ENCODE data around the gene NCOA5.

NCOA5 gene

DNA sequence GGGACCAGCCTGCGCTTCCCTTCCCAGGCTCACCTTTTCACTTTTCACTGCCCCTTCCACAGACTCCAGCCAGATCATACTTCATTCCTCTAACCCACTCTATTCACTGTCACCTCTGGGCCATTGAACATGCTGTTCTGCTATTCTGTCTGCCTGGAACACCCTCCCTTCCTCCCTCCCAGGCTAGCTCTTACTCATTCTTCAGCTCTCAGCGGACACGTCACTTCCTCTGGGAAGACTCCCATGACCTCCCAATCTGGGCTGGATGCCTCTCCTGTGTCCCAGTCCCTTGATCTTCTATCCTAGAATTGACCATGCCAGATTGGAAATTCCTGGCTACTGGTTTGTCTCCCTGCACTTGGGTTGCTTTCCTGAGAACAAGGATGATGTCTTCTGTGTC, 55.7 kb downstream of the NCOA5 start:
- DNase-seq: no peak

DNA sequence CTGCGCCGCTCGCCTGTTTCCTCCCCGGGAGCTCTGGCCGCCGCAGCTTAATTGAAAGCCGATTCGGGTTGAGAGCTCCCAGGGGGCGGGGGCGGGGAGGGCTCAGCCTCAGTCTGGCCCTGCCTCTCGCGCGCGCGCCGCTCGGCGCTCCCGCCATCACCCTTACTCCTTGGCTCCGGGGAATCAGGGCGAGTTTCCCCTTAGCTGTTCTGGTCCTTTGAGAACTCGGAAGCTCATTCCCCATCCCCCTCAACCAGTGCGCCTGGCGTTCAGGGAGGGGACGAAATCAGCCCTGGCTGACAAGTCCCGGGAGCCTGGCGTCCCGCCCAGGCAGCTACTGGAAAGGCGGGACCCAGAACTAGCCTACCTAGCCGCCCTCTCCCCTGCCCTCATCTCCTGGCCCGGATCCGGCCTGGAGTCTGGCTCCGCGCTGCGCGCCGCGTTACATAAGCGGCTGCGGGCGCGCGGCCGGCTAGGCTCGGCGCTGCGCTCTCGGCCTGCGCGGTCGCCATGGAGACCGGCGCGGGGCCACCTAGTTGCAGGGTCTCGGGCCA, 58.0 kb downstream of the NCOA5 start:
- DNase-seq: no peak

DNA sequence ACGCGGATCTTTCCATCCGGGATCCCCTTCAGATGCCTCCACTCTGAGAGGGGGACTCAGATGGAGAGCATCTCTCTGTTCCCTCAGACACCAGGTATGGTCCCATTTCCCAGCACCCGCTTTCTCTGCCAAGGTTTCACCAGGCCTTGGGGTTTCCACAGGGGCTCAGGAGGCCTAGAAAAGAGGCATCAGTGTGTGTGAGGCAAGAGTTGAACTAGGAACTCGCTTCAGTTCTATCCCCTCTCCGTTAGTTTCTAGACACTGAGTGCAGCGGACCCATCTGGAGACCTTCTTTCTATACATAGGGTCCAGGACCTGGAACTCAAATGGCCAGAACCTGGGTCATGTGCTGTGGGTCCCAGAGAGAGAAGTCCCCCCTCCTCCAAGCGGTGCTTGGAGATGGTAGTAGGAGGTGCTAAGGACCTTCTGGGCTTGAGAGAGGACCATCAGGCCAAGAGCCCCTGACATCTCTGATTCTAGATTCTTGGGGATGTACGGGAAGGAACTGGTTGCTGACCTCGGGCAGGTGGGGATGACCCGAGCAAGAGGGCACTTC, 58.7 kb downstream of the NCOA5 start:
- DNase-seq: no peak

DNA sequence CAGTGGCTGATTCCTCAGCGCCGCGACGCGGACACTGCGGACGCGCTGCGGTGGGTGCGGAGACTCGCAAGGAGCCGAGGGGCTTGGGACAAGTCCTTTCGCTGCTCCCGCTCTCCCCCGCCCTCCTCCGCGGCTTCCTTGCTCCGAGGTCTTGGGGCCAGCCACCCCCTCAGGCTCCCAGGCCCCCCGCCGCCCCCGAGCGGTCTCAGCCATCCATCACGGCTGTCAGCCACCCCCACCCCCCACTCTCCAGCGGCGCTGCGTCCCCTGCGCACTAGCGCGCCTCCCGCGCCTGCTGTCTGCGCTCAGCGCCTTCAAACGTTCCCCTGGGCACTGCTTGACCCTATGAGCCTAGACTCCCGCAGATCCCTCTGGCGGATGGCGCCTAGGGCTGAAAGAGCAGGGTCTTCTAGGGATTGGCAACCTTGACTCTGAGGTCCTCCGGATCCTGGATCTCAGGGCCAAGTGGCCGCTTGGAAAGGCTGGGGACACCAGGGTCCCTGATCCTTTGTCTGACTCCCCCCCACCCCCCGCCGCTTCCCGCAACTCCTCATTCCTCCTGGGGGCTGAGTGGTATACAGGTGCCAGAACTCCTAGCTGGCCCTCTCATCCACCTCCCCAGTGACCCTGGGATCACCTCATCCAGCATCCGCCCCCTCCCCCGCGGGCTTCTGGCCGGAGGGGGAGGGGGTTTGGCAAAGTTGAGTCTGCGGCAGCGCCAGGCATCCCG, 59.3 kb downstream of the NCOA5 start:
- DNase-seq: no peak

DNA sequence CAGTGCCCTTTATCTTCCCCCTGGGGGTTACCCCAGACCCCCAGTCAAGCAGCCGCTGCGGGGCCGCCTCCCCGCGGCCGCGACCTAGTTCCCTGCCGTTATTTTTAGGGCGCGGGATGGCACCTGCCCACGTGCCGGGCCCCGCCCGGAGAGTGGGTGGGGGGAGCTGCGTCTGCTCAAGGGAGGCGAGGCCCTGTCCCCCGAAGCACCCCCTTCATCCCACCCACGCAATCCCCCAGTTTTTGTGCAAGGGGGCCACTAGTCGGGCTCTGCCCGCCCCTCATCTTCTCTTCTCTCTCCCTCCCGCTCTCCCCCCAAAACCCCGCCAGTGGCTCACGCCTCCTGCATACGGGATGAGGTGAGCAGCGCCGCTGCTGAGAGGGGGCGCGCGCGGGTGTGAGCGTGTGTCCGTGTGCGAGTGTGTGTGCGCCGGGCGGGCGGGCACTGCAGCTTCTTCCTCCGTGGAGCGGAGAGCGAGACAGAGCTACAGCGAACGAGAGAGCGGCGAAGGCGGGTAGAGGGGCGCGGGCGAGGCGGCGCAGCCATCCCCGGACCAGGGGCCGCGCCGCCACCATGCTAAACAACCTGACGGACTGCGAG, 60.9 kb downstream of the NCOA5 start, which contains the start of gene SLC12A5:
Gene SLC12A5 (plus strand): TSS at position 444 of the 600 bp plus-strand sequence. CDS start 130 bp downstream, at position 574.
- no peak for DNase-seq

DNA sequence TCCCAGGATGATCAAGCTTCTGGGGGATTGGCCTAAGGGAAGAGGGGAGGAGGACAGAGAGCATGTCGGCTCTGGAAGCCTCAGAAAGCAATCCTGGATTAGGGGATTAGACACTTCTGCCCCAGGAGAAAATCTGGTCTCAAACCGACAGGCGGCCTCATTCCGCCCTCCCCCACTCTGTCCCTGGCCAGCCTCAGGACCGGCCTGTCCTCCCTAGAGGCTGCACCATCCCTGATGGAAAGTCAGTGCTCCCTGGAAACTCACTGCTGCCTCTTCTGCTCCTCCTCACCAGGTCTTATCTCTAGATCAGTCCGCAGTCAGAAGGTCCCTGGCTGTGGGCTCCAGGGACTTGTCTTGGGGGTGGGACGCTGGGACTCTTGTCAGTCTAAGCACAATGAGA, 61.7 kb downstream of the NCOA5 start:
- no peak for DNase-seq

DNA sequence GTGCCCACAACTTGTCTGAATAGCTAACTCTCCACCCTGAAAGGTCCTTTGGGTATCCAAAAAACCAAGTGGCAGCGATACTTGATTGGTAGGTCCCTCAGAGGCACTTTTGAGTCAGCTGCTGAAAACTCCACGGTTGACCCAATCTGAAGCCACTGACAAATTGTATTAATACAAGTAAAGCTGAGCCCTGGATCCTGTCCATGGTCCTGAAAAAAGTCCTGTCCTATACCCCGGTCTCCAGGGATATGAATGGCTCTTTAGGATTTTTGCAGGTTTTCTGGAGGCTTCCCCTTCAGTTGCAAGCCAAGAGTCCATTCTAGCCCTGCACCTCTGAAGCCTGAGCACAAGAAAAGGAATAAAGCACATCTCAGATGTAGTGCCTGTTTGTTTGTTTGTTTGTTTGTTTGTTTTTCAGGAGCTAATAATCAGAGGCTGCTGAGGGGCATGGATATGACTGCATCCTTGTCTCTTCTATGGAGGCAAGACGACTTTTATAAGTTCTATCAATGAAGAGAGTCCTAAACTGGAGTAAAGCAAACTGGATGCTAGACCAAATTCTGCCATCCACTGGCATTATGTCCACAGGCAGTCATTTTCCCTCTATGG, 62.4 kb downstream of the NCOA5 start:
- DNase-seq: no peak

DNA sequence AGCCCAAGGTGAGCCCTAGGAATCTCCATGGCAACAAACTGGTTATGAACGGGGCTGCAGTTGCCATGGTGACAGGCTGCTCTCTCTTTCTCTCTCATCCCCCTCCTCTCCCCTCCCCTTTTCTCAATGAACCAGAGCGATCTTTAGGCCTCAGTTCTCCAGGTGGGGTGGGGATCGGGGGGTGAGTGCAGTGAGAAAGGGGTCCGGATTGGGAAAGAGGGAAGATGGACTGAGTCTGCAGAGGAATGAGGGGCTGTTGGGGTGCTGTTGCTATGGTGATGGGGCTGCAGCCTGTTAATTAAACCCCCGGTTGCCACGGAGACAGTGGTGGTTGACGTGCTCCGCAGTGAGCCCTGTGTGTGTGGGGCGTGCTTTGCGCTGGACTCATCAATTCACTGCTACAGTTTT, 64.4 kb downstream of the NCOA5 start:
- no peak for DNase-seq

DNA sequence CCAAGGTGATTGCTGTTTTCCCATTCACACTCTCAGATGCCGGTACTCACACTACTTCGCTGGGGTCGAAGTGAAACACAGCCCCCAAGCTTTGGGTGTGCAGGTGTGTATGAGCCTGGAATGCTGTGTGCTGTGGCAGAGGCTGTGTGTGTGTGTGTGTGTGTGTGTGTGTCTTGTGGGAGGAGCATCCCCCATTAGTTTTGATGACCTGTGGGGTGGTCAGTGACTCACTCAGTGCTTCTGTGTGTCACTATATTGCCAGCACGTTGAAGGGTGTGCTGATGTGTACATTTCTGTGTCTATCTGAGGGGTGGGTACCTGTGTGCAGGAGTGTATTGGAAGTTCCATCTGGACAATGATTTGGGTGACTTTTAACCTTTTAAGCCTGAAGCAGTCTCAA, 65.8 kb downstream of the NCOA5 start:
- DNase-seq: no peak

DNA sequence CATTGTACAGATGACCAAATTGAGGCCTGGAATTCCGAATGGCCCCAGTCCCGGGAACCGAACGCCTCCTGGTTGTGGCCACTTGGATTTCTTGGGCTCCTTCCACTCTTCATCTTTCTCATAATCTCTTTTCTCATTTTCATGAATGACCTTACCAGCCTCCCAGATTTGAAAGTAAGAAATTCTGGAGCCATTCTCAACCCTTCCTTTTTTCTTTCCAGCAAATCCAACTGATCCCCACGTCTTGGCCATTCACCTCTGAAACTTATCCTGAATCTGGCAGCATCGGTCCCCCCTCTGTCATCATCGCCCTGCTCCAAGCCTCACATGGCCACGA, 66.6 kb downstream of the NCOA5 start:
- DNase-seq: no peak

DNA sequence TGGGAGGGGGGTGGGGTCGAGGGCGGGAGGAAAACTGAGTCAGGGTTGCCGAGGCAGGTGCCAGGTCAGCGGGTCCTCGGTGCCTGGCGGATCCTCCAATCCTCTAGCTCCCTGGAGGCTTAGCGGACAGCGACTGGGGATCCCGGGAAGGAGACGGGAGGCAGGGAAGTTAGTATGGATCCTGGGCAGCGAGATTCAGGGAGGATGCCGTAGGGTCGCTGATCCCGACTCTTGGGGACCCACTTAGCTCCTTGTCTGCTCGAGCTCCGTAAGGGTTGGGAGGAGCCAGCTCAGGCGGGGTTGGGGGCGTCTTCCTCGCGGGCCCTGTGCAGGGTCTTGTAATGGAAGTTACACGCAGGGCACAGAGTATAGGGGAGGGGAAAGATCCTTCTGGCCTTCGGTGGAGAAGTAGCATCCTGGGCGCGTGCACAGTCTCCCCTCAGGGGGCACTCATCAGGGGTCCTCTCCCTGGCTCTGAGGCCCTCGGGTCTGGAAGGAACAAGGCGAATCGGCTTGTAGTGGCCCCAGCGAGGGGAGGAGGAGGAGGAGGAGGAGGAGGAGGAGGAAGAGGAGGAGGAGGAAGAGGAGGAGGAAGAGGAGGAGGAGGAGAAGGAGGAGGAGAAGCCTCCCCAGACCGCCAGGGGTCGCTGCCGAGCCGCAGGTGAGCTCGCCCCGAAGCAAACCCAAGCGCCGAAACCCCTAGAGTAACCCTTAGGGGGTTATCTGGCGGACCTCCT, 67.2 kb downstream of the NCOA5 start:
- no peak for DNase-seq

DNA sequence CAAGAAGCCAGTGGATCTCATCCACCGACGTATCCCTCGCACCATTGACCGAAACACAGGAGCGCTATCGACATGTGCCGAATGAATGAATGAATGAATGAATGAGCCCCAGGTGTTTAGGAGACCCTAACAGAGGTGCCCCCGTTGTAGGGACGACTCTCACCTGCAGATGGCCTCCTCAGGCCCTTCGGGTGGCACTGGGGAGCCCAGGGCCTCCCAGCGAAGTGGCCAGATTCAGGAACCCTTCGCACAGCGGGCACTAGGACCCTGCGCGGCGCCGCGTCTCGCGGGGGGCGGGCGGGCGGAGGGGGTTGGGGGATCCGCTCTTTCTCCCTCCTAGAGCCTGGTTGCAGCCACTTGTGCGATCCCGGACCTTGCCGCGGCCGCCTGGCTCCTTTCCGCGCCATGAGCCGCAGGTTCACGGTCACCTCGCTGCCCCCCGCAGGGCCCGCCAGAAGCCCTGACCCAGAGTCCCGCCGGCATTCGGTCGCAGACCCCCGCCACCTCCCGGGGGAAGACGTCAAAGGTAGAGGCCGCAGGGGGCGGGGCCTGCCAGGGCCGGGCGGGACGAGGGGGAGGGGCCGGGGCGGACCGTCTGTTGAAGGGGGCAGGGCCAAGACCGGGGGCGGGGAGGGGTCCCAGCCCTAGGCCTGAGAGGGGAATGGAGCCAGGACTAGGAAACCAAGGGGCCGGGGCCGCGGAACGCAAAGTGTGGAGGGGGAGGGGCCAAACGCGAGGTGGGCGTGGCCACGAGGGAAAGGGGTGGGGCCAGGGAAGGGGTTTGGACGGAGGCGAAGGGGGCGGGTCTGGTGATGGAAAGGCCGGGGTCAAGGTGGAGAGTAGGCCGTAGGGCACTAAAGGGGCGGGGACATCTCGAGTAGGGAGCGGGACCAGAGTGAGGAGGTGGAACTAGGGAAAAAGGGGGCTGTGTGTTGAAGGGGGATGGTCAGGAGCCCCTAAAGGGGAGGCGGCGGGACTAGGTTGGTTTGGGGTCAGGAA, 68.1 kb downstream of the NCOA5 start:
- no peak for DNase-seq

DNA sequence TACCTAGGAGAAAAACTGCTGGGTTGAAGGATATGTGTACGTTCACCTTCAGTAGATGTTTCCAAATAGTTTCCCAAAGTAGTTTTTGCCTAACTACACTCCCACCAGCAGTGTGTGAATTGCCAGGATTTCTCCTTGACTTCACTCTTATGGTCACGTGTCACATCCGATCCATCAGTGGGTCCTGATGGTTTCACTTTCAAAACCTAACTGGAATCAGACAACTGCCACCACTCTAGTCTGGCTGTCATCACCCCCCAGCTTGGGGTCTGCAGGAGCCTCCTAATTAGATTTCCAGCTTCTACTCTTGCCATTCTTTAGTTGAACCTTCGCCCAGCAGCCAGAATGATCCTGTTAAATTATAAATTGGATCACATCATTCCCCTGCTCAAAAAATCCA, 69.2 kb downstream of the NCOA5 start:
- DNase-seq: no peak

DNA sequence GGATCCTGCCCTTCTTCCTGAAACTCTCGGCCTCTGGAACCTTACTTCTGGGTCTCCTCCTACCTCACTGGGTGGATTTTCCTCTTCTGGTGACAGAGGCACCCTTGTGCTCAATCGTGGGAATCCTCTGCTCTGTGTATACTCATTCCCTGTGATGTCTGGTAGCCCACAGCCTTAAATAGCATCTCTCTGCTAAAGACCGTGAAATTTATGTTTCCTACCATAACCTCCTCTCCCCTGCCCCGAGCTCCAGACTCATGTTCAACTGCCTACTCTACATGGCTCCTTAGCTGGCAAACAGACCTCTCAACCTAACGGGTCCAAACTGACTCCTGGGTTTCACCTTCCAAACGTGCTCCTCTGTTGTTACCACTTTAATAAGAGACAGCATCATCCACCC, 71.2 kb downstream of the NCOA5 start:
- no peak for DNase-seq

DNA sequence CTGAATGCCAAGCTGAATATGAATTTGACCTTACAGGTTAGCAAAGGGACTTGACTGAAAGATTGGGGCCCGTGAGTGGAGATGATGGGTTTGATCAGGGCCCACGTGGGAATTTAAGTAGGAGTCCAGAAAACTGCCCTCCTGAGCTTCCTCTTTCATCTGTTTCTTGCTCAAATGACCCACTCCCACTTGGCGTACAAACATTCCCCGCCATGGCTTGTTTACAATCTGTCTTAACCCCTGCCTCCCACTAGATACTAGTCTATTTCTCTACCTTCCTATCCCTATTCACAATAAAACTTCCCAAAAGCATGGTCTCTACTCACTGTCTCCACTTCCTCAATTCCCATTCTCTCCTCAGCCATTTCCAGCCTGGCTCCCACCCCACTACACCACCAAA, 71.7 kb downstream of the NCOA5 start:
- no peak for DNase-seq

DNA sequence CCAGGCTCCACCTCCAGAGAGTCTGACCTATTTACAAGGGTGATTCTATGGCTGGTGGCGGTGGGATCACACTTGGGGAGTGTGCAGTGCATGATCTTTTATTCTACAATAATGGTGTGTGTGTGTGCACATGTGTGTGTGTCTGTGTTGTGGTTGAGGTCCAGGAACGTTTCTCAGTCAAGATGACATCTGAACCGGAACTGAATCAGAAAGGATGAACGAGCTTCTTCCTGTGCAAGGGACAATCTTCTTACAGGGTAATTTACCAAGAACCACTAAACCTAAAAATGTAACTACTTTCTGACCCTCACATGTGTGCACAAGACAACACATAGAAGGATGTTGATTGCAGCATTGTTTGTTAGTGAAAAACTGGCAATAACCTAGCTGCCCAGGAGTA, 72.5 kb downstream of the NCOA5 start:
- DNase-seq: no peak

DNA sequence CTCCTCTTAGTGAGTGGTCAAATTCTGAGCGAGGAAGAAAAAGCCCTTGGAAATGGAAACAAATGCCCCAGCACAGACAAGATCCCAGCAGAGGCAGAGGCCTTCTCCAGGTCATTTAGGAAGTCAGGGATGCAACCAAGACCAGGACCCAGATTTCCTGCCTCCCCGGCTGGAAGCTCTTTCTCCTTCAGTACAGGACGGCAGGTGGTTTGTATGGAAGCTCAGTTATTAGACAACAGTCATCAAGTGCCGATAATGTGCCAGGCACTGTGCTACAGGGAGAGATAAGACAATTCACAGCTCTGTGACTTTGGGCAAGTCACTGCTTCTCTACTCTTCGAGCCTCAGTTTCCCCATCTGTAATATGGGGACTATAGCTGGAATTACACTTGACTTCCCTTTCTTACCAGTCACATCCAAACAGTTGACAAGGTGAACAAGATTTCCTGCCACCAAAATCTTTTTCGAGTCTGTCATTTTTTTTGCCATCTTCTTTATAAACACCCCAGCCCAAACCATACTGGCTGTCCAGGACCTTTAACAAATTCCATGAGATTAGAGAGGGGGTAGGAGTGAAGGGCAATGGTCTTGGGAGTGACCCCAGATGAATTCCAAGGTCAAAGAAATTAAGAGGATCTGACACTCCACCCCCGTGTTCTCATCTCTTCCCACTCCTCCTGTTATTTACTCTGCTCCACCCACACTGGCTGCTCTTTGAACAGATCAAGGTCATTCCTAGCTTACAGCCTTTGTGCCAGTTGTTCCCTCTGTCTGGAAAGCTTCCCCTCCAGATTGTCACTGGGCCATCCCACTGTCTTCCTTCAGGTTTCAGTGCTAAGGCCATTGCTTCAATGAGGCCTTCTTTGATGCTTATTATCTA, 75.0 kb downstream of the NCOA5 start:
- DNase-seq: no peak

DNA sequence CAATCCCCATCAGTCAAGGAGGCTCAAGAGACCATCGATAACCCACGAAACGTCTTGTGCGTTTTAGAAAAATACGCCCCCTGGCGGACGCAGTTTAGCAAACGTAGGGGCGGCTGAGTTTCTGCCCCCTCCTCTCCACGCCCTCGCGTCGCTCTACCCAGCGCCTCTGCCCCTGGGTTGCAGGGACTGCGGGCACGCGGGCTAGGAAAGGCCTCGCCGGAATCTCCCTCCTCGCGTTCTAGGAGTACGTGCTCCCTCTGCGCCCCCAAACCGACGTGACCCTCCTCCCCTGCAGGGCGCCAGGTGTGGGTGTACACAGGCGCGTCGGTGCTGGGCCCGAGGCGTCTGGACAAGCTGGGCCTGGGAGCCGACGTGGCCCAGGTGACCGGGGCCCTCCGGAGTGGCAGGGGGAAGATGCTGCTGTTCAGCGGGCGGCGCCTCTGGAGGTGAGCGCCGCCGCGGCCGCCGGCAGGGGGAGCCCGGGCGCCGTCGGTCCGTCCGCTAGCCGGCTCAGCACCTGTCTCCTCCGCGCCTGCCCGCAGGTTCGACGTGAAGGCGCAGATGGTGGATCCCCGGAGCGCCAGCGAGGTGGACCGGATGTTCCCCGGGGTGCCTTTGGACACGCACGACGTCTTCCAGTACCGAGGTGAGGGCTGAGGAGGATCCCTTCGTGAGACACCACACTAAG, 75.8 kb downstream of the NCOA5 start:
- no peak for DNase-seq

DNA sequence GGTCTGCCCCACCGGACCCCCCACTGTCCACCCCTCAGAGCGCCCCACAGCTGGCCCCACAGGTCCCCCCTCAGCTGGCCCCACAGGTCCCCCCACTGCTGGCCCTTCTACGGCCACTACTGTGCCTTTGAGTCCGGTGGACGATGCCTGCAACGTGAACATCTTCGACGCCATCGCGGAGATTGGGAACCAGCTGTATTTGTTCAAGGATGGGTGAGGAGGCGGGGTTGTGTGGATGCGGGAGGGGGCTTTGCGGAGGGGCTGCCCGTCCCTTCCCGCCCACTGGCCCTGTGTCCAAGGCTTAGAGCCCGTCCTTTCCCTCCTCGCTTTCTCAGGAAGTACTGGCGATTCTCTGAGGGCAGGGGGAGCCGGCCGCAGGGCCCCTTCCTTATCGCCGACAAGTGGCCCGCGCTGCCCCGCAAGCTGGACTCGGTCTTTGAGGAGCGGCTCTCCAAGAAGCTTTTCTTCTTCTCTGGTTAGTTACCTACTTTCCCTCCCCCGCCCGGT, 76.4 kb downstream of the NCOA5 start:
- no peak for DNase-seq

DNA sequence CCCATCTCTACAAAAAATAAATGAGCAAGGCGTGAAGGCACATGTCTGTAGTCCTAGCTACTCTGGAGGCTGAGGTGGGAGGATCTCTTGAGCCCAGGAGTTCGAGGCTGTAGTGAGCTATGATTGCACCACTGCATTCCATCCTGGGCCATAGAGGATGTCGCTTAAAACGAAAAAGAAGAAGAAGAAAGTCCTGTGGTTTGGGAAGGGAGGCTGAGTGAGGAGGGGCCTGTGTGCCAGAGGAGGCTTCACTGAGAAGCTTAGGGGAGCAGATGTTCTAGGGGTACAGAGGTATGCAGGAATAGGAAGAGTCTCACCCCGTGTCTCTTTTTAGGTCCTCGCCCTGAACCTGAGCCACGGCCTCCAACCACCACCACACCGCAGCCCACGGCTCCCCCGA, 76.8 kb downstream of the NCOA5 start:
- no peak for DNase-seq

Measured in cortex of kidney (tissue), 1 donor.